Stimulated activated CD4-positive, alpha-beta T cell treated with anti-CD3 and anti-CD28 coated beads, TNF-alpha, amount 100 ng/mL, for 48 hours (primary cell): Measurements from ENCODE around the gene MRLN.
"Not testable (repeated sequence)": the region's sequence is repeated elsewhere in the genome, so short reads cannot be mapped to it uniquely, and the experiment has no call there.

ENCODE experiments used
- DNase-seq, 3 donors: peaks; one replicate each; pipeline ENCODE4 v3.0.0-alpha.2; 2020; ENCODE audit warnings: low read depth in 3 of 3

MRLN gene

DNA sequence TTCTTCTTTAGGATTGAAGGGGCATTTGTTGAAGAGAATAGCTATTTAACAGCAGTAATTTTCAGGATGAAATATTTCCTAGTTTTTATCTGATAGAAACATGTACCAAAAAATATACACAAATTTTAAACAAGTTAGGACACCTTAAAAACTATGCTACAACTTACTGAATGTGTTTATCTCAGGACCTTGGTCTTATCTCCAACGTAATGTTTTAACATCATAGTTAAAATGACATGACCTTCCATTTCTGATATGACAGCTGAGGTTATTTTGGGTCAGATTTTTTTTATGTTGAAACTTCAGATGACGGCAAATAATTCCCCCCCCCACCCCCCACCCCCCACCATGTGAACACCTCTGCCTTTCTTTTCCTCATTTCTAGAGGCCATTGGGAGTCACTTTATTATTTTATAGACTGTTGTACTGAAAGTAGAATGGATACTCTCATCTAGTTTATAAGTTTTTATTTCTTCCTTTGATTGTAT lies 8.0 kb downstream of the MRLN start:
- no peak for DNase-seq

DNA sequence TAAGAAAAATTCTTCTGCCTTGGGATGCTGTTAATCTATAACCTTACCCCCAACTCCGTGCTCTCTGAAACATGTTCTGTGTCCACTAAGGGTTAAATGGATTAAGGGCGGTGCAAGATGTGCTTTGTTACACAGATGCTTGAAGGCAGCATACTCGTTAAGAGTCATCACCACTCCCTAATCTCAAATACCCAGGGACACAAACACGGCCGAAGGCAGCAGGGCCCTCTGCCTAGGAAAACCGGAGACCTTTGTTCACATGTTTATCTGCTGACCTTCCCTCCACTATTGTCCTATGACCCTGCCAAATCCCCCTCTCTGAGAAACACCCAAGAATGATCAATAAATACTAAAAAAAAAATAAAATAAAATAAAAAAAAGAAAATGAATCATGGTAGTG lies 8.5 kb downstream of the MRLN start:
- not testable (repeated sequence) for DNase-seq

- DNase-seq, result not testable (repeated sequence)
Observed at GRCh38 chr10:59744156-59744555, 9.1 kb downstream of the MRLN start.

DNA sequence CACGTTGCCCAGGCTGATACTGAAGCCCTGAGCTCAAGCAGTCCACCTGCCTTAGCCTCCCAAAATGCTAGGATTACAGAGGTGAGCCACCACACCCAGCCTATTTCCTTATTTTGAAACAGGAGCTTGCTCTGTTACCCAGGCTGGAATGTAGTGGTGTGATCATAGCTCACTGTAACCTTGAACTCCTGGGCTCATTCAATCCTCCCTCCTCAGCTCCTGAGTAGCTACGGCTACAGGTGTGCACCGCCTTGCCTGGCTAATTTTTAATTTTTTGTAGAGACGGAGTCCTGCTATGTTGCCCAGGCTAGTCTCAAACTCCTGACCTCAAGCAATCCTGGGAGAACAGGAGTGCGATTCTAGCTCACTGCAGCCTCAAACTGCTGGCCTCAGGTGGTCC lies 11.7 kb downstream of the MRLN start:
- no peak for DNase-seq

GRCh38 chr10:59741048-59741447 lies 12.2 kb downstream of the MRLN start:
- DNase-seq, result no peak

GRCh38 chr10:59736749-59737148 lies 16.5 kb downstream of the MRLN start:
- DNase-seq, result no peak

- DNase-seq, result no peak
Observed at GRCh38 chr10:59735296-59735695, 18.0 kb downstream of the MRLN start.

GRCh38 chr10:59734014-59734462 lies 19.2 kb downstream of the MRLN start:
- DNase-seq, result no peak

DNA sequence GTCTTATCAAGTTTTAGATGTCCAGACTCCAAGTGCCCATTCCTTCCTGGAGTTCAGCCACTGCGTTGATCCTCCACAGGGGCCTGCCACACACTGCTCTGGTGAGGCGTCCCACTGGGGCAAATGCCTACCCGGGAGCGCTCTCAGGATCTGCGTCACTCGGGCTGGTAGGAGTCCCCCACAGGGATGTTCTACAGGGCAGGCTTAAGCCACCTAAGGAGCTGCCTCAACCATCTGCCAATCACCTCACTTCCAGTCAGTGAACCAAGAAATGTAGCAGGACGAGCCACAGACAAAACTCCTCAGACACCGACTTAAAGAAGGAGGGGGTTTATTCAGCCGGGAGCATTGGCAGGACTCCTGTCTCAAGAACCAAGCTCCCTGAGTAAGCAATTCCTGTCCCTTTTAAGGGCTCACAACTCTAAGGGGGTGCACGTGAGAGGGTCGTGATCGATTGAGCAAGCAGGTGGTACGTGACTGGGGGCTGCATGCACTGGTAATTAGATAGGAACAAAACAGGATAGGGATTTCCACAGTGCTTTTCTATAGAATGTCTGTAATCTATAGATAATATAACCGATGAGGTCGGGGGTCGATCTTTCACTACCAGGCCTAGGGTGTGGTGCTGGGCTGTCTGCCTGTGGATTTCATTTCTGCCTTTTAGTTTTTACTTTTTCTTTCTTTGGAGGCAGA lies 19.8 kb downstream of the MRLN start:
- not testable (repeated sequence) for DNase-seq

GRCh38 chr10:59732849-59733248 lies 20.4 kb downstream of the MRLN start:
- not testable (repeated sequence) for DNase-seq

DNA sequence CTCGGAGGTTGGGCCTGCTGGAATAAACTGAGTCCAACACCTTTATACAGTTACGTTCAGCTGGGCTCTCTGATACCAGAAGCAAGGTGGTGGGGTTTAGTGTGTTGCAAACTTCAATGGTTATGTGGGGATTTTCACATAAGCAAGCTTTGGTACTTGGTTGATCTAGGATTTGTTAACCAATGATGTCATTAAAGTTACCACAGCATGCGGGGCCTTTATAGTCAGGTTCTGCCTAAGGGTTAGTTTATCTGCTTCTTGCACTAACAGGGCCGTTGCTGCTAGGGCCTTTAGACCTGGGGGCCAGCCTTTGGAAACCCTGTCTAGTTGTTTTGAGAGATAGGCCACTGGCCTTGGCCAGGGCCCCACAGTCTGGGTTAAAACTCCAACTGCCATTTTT lies 24.1 kb downstream of the MRLN start:
- DNase-seq, result not testable (repeated sequence)

GRCh38 chr10:59724098-59724938 lies 28.9 kb downstream of the MRLN start:
- DNase-seq, result no peak

- DNase-seq, result no peak
Observed at GRCh38 chr10:59720377-59720776, 32.9 kb downstream of the MRLN start.

- no peak for DNase-seq
Observed at GRCh38 chr10:59719374-59719773, 33.9 kb downstream of the MRLN start.

DNA sequence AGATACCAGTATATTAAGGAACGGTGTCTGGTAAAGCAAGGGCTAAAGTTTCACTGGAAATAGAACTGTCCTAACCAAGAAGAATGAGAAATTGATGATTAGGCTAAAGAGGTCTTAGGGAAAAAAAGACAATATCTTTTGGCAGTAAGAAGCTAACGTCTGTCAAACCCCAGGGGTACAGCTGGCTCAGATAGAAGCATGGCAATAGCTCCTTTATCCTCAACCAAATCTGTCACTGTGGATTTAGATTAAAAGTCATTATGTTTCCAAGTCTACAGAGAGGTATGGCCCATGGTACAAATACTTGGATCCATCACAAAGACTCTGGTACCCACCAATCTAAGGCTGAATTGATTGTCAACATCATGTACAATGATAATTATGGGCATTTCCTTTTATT lies 35.0 kb downstream of the MRLN start:
- no peak for DNase-seq

DNA sequence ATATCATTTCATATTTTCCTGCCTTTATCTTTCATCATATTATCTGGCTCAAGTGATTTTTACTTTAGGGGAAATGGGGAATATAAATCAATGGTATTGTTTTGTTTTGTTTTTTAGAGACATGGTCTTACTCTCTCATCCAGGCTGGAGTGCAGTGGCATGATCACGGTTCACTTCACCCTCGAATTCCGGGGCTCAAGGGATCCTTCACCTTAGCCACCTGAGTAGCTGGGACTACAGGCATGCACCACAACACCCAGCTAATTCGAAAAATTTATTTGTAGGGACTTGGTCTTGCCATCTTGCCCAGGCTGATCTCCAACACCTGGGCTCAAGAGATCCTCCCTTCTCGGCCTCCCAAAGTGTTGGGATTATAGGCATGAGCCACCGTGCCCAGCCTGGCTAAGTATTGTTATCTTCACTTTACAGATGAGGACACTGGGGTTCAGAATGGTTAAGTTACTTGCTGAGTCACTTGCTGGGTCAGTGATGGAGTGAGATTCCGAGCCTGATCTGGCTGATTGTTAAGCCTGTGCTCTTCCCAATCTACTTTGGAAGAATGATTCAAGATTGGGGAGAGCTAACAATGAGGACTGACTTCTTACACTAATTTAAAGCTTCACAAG lies 39.9 kb downstream of the MRLN start:
- no peak for DNase-seq

GRCh38 chr10:59711871-59712494 lies 41.3 kb downstream of the MRLN start:
- DNase-seq, result no peak

DNA sequence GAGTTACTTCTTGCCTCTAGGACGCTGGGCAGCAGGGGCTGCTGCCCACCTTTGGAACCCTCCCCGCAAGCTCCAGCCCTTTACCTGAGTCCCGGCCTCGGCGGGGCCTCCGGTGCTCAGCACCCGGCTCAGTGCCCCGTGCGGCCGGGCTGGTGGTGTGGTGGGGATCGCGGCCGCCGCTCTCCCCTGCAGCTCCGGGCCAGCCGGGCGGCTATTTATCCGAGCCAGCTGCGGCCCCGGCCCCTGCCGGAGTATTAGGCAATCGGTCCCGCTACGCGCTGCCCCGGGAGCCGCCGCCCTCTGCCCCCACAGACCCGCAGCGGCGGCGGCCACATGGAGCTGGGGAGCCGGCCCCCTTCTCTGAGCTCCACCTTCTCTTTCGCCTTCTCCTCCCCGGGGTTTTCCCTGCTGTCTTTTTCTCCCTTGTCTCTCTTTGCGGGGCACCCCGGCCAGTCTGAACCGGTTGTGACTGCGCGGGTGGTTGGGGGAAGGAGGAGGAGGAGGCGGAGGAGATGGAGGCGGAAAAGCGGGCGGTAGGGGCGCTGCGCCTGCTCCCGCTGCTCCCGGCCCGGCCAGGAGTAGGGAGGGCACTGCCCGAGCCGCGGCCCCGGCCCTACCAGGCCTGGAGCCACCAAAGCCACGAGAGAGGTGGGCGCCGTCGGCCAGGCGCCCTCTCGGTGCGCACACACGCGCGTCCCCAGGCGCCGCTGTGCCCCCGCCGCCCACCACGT lies 43.7 kb downstream of the MRLN start, which contains the start of gene SLC16A9:
TSS of gene SLC16A9 (minus strand) at position 456 of the 731 bp plus-strand sequence. CDS start 25,559 bp downstream, outside the sequence.
- DNase-seq, result peak; percentile 11 to 34 (median 16)

DNA sequence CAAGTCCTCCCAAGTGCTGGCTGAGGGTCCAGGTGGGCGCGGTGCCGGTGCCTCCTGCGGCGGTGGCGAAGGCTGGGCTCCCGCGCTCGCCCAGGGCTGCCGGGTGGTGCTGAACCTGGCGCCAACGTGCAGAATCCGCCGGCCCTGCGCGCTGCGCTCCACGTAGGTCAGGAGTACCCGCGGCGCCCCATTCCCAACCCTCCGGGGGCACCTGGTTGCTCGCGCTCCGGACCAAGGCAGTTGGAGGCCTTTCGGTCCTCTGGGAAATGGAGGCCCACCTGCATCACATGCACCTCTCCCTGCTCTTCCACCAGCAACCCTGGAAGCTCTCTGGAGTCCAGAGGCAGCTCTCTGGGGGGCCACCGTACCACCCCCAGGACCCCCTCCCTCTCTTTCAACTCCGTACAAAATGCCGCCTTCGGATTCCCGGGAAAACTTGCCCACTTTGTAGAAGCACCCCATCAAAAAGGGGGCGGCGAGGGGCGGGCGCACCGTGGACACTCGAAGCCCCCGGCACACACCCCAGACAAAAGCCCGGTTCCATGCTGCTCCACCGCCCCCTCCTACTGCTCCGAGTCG lies 44.4 kb downstream of the MRLN start:
- DNase-seq, result no peak

DNA sequence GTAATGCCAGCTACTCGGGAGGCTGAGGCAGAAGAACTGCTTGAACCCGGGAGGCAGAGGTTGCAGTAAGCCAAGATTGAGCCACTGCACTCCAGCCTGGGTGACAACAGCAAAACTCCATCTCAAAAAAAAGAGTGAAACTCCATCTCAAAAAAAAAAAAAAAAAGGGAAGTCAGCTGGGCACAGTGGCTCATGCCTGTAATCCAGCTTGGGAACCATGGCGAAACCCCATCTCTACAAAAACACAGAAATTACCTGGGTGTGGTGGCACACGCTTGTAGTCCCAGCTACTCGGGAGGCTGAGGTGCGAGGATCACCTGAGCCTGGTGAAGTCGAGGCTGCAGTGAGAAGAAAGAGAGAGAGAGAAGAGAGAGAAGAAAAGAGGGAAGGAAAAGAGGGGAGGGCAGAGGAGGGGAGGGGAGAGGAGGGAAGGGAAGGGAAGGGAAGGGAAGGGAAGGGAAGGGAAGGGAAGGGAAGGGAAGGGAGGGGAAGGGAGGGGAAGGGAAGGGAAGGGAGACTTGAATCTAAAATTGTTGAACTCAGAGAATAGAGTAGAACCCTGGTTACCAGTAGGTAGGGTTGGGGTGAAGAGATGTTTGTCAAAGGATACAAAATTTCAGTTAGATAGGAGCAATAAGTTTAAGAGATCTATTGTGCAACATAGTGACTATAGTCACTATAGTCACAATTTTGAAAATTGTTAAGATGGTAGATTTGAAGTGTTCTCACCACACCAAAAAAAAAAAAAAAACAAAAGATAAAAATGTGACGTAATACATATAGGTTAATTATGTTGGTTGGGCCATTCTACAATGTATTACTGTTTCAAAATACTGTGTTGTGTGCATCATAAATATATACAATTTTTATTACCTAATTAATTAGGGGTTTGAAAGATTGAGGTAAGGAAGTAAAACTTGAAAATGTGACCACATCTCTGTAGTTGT lies 46.1 kb downstream of the MRLN start:
- no peak for DNase-seq
